Central memory CD4-positive, alpha-beta T cell (primary cell): Measurements from ENCODE around the gene CADPS.

Experiments used
- DNase-seq: peaks from one replicate; pipeline ENCODE4 v3.0.0; 2022

The CADPS gene

DNA sequence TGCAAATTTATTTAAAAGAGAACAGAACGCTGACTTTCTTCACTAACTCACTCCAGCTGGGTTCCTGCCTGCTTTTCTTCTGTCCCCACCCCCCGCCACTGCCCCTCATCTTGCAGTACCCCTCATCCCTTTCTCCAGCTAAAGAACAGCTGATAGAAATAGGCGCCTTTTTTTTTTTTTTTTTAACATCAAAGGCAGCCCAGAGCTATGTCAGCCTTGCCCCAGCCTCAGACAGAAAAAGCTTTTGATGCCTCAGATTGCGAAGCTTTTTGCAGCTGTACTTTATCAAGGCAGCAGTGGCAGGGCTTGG, 1.8 kb downstream of the CADPS start:
- no peak for DNase-seq

DNA sequence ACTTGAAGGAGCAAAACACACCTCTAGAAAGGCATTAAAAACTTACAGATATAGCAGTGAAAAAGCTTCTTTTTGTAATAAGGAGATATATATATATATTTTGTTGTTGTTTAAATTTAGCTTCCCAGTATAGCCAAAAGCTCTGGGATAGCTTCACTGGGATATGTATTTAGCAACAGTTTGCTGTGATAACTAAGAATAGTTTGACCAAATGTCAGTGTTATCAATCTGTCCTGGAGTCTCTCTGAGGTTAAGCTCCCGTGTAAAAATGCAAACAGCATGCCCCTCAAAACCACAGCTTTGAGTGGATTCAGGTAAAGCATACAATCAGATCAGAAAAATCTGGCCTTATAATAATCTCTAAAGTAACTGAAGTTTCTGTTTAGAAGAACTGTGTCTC, 2.9 kb downstream of the CADPS start:
- DNase-seq: no peak

DNA sequence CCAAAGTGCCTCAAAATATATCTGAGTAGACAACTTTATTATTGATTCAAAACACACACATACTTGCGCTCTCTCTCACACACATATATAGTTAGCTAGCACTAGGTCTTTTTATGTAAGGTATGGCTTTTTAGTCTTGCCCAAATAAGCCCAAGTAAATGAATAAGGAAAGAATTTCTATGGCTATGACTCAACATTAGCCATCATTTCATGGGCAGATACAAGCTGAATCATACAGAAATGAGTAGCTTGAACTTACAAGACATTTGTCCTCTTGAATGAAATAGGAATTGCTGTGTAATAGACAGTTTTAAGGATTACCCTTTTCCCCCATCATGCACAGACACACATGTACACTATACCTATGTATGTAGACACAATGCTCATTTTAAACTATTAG, 4.9 kb downstream of the CADPS start:
- no peak for DNase-seq

DNA sequence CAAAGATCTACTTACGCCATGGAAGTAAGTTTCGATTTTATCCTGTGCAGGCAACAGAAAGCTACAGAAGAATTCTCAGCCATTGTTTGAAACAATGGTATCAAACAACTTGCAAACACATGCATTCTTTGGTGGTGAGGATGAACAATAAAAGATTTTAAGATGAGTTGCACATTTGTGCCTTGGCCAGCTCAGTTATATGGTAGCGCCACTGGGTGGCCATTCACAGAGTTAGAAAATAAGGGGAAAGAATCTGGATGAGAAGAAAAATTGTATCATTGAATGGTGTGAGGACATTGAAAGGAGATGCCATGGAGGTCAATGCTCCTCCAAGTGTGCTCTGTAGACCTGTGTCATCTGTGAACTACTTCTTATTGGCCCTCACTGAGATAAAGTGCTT, 11.6 kb downstream of the CADPS start:
- no peak for DNase-seq

DNA sequence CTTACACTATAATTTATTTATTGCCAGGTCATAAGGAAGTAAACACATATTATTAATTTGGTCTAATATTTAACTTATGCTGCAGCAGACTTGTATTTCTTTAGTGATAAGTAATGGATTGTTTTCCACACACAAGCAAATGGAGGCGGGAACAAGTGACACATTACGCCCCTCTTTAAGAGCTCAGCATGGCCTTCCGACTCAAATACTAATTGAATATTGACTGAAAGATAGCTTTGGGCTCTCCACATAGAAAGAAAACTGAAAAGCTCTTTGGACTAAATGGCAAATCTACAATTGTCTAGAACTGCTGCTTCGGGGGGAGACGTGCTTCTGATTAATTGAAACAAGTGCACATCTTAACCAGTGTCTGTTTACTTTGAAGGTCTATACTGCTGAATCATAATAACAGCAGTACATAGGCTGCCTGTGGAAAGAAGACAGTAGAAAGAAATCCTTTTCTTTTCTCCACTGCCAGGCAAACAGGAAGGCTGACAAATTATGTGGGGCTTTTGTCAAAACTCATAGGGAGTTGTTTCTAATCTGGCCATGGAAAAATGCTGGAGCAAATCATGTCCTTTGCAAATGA, 15.9 kb downstream of the CADPS start:
- no peak for DNase-seq

DNA sequence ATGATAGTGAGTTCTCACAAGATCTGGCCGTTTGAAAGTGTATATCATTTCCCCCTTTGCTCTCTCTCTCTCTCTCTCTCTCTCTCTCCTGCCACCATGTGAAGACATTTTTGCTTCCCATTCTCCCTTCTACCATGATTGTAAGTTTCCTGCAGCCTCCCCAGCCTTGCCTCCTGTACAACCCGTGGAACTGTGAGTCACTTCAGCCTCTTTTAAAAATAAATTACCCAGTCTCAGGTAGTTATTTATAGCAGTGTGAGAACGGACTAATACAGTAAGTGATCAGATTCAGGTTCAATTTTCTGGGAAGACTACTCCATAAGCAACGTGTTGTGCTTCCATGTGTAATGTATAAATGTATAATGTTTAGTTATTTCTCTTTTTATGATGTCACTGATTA, 29.2 kb downstream of the CADPS start:
- no peak for DNase-seq

DNA sequence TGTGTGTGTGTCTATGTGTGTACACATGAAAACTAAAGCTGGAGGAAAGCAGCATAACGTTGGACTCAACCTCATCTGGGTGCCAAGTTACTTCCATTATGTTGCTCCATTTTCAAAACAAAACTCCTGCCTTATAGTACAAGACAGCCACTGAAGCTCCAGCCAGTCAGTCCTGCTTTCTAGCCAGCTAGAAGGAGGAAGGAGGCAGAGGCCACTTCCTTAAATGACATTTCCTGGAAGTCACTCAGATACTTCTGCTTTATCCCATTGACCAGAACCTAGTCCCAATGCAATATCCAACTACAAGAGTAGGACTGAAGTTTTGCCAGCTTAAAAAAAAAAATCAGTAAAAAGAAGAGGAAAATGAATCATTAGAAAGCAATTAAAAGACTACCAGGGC, 31.7 kb downstream of the CADPS start:
- no peak for DNase-seq

DNA sequence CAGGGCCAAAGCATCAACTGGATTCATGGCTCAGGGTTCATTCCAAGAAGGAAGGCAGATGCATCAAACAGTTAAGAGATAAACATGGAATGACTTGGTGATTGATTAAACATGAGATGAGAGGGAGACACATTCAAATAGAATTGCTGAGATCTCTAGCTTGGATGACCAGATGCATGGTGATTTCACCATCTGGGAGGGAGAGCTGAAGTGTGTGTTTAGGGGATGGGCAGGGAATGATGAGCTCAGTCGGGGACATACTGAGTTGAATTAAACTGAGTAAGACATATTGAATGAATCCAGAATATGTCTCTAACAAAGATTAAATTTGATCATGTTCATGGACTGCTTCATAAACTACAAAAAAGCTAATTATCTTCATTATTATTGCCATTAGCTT, 35.5 kb downstream of the CADPS start:
- no peak for DNase-seq

DNA sequence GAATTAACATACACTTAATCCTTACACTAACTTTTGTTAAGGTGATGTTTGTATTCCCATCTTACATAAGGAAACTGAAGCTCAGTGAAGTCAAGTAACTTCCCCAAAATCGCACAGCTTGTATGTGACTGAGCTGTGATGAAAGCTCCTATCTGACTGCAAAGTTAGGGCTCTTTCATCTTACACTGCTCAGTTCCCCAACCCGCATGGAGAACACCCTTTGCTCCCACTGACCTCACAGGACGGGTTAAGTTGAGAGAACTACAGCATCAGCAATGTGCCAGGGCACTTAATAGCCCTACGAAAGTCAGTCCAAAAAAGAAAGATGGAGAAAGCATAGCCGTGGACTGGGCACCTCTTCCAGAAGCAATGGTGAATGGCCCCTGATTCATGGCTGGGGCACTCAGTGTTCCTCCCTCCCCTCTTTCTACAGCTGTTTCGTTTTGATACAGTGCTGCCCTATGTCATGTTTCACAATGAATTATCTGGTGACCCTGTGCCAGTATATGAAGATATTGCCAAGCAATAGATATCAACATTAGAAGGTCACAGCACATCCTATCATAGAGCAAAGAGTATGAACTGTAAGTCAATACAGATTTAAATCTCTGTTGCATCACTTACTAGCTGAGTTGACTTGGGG, 38.0 kb downstream of the CADPS start:
- DNase-seq: no peak

DNA sequence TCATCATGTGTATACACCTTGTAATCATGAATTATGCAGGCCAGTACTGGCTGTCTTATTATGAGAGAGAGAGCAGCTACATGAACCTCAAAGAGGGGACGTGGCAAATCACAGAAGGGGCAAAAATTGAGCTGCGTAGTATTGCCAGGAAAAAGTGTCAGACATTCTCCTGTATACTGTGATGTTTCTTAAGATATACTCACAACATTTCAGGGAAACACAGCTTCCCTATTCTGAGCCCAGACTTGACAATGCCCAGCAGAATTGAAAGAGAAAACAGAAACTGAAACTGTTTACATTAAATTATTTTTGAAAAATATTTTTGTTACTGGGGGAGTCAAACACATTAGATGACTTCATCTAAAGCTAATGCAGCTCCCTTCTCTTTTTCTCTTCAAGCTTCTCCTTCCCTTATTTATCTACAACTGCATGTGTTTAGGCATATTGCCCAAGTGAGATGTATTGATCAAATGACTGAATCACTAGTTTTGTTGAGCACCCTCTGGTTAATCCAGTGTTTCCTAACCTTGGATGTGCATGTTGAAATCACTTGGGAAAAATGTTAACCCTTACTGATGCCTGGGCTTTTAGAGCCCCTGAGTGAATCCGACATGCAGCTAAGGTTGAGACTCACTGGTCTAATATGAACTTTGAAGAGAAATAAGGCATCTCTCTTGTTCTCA, 39.5 kb downstream of the CADPS start:
- DNase-seq: no peak

DNA sequence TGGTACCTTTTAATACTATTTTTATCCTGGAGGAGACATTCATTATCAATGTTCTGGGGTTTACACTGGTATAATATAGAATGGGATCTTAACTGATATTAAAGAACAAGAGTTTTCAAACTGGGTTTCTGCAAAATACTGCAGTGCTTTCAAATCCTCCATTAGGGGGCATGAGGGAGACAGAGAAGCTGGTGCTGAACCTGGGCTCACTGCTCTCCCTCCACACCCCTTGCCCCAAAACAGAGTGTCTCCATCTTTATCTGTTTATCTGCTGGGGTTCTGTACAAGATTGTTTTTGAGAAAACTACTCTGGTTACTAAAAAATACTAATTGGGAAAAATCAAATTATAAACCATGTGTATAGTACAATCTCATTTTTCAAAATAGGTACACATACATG, 41.7 kb downstream of the CADPS start:
- no peak for DNase-seq

DNA sequence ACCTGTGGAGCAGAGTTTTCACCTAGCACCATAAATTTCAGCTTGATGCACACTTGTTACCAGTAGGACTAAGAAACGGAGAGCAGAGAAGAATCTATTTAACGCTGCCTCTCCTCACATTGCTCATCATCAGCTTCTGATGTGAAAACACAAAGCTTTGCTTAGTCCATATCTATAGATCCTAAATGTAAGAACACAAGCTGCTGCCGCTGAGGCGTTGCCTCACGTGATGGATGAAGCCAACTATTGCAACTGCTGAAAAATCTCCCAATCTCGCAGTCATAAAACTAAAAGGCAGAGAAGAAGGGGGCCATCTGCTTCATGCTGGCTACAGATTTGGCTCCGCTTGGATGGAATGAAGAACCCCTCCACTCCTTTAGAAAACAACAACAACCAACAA, 42.7 kb downstream of the CADPS start:
- no peak for DNase-seq

DNA sequence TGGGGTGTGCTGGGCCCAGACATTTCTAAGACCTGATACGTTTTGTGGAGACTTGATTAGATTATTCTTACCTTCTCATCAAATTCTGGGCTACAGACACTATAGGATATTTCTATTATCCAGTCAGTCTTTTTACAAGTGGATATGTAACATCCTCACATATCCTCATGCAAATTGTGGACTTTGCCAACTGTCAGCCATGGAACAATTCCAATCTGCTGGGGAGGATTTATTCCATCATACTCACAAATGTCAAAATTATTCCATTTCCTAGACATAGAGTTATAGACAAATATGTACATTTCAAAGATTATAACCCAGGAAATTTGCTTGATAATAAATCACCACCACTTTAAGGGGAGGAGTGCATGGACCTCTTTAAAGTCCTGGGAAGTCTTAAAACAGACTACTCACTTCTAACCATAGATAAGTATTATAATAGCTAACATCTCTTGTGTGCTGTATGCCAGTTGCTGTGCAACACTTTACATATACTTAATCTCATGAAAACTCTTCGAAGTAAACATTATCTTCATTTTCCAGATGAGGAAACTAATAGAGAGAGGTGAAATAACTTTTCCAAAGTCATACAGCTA, 44.4 kb downstream of the CADPS start:
- DNase-seq: no peak

DNA sequence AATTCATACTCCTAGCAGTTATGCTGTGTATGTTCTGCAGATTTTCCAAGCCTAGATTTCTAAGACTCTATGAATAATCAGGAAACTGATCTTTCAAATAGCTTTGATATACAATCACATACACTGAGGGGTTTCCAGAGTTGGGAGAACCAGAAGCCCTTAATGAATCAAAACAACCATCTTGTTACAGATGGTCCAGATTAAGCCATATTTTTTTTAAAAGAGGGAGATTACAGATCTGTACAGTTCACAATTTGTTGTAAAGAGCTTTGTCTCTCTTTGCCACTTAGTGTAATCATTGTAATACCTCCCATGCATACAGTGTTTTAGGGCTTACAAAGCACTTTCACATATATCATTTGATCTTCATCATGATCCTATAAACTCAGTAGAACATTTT, 47.7 kb downstream of the CADPS start:
- no peak for DNase-seq

DNA sequence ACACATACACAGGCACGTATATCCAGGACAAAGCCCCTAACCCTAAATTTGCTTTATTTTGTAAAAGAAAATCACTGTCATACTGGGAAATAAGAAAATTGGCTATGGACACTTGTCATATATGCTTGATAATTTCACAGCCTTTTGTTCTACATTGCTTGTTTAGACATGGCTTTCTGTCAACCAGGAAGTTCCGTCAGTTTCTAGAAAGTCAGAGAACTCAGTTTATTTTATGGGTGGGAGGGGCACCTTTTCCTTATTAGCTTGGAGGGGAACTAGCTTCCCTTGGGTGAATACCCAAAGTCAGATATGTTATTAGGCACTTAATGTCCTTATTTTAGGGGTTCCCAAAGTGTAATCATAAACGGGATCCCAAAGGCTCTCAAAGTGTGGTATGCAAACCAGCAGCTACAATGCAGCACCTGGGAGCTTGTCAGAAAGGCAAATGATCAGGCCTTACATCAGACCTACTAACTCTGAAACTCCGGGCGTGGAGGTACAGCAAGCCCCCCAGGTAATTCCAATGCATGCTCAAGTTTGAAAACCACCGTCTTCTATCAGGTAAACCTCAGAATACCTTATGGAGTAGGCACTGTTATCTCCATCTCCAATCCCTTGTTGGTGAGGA, 50.1 kb downstream of the CADPS start:
- DNase-seq: no peak

DNA sequence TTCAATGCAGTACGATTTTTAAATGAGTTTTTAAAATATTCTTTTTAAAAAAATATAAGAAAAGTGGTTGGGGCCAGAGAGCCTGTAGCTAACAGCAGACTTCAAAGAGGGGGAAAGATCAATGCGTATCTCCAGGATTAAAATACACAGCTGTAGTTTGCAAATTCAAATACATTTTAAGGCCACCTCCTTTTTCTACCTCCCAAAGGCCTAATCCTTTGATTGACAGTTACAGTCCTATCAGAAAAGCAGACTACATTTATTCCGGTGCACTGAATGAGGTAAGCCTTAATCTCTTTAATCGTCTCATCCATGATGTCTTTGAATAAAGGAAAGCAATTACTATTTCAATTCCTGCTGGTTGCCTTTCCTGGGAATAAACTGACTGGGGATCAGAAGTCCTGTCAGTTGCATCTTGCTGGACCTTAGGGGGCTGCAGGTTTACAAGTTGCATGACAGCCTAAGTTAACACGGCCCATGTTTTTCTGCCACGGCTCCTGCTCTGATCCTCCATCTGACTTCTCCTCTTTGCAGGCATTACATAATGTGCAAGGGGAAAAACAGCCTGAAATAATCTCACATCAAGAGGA, 51.7 kb downstream of the CADPS start:
- no peak for DNase-seq

DNA sequence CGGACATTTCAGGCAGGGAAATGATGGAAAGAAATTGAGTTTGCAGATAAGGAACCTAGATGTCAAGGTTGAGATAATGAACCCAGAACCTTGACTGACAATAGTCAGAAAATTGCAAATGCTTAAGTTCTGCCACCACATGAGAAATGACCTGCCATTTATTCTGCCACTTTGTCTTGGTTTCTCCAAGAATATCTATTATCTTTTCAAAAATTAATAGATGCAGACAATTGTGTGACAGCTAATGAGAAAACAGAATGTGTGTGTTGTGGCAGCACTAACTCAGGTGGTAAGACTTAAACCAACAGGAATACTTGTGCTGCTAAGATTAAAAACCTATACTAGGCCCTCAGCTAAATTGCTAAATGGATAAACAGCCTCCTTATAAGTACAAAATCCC, 52.3 kb downstream of the CADPS start:
- no peak for DNase-seq

DNA sequence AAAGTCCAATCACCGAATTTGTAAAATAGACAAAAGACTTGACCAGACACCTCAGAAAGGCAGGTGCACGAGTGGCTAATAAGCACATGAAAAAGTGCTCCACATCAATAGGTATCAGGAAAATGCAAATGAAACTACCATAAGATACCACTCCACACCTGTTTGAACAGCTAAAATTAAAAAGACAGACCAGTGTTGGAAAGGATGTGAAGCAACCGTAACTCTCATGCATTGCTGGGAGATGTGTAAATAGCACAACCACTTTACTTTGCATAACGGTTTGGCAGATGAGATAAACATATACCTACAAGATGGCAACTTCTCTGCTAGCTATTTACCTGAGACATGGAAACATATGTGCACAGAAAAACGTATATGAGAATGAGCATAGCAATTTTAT, 56.9 kb downstream of the CADPS start:
- no peak for DNase-seq

DNA sequence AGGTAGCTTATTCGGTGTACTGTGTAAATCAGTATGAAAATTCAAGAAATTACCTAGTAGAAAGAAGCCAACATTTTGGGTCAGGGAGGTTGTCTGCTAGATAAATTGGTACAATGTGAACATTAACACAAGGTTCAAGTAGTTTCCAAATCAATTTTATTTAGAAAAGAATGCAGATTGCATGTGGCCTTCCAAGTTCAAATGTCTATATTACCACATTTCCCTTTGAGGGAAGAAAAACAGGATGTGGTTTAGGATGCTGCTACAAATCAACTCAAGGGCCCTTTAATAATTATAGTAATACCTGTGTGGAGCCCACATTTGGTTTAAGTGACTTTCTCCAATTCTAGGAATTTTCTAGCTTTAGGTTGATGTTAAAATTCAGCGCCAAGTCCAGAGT, 57.5 kb downstream of the CADPS start:
- DNase-seq: no peak

DNA sequence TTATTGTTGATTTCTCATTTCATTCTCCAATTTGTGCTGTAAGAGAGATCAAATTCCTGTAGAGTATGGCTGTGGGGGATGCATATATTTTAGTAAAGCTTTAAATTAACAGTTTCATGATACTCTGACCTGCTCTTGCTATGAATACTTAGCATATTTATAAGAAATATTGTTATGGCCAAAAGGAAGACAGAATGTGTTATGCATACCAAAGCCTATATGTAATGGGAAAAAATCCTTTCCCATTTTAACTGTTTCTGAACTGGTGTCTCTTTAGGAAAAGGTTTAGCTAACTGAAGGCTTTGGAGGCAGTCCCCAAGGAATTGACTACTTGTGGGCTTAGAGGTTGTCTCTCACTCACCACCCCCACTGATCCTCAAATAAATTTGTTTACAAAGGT, 59.2 kb downstream of the CADPS start:
- DNase-seq: no peak

DNA sequence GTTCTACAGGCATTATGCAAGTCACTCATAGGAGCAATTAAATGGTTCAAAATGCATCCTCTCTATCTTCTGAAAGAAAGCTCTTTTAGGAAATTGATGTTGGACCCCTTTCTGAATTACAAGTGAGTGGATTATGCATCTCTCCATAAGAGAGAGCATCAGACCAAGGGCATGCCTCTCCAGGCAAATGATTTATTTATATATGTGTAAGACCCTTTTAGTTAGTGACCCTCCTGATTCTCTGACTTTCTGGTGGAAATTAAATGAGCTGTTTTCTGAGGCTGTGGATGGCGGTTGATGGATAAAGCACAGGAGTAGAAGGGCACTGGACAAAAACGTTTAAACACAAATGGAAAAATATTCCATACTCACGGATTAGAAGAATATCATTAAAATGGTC, 62.6 kb downstream of the CADPS start:
- no peak for DNase-seq

DNA sequence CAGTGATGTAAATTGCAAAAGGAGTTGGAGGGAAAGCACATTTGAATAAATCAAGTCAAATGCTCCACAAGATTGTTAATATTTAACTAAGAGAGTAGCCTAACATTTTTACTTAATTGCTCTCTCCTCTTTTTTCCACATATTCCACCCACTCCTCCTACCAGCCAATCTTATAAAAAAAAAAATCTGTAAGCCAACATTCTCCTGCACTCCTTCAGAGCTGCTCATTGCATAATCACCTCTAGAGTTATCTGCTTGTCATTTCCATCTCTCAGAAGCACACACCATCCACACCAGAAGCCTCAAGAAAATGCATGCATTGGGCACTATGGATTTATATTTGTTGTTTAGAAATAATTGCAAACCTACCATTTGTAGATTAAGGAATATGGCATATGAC, 64.1 kb downstream of the CADPS start:
- DNase-seq: no peak

DNA sequence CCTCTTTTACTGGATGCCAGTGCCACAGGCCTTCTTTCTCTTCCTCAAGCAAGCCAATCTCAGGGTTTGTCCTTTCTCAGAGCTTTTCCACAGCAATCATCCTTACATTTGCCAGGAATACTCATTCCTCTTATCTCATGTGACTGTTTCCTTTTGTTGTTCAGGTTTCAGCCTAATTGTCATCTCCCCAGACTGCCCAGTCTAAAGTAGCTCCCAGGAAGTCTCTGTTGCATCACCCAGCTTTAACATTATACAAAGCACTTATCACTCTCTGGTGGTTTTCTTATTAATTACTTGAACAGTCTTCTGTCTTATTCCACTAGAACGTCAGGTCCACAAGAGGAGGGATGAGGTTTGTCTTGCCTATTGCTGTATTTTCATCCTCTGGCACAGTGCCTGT, 65.8 kb downstream of the CADPS start:
- DNase-seq: no peak
